Measurements from ENCODE around the gene PLEKHS1. TPM values are rescaled to one million over a fixed set of nuclear protein-coding genes. Genes with fewer than 3 reads are reported as not detected.

Gene PLEKHS1
- total RNA-seq, 1 donor = under 0.01 TPM

Small RNA genes lying within 50 kb of the gene (small RNA-seq; reads per million reads assigned to genes)
- gene RF00560 = not detected

Other genes starting within 250 kb of the PLEKHS1 start
- not detected in 2 replicates for gene HABP2, start 198.6 kb upstream of the PLEKHS1 start, total RNA-seq
- under 0.01 TPM in 1 of 2 replicates, not detected in the other for gene NRAP, start 87.6 kb upstream of the PLEKHS1 start, total RNA-seq
- gene CASP7, start 71.8 kb upstream of the PLEKHS1 start, total RNA-seq = 24.8 and 35.4 TPM in 2 replicates
- 4.2 and 6.5 TPM in 2 replicates for gene DCLRE1A, start 102.4 kb downstream of the PLEKHS1 start, total RNA-seq
- 14.5 and 18.6 TPM in 2 replicates for gene NHLRC2, start 103.0 kb downstream of the PLEKHS1 start, total RNA-seq

All from fibroblast of villous mesenchyme (primary cell).